ENCODE results near the gene DUSP15.
"Not testable (repeated sequence)": the region's sequence is repeated elsewhere in the genome, so short reads cannot be mapped to it uniquely, and the experiment has no call there.

Gene DUSP15

GRCh38 chr20:31837896-31838397 is 32.4 kb downstream of the DUSP15 start:
- DNase-seq = no peak

- no peak for DNase-seq
Observed at GRCh38 chr20:31836853-31837608, 33.3 kb downstream of the DUSP15 start.

DNA sequence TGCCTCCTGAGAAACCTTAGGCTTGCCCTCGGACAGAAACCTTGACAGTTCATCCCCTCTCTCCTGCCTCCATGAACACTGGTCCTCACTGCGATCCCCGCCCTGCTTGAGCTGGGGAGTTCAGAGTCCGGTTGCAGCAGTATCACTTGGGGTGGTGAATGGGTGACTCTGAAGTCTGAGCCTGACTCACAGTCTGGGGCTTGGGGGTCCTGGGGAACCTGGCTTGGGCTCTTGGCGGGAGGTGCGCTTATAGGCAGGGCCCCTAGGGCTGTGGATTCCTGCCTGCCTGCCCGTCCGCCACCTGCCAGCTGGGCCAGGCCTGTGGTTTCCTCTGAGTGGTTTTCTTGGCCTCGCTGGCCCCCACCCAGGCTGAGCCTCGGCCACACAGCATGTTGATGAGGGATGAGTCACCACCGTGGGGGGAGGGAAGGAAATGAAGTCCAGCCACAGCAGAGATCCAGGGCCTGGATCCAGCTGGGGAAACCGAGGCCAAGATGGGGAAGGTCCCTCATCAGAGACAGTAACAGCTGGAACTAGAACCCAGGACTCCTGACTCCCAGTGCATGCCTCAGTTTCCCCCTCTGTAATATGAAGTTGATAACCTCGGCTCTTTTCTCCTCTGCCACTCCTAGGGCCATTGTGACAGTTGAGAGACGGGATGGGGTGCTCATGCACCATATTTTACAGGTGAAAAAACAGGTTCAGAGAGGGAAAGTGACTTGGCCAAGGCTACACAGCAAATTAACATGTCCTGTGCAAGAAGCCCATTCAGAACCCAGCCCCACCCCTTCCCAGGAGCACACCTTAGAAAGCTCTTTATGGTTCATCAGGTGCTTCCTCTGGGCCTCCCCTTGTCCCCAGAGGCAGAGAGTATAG is 34.1 kb downstream of the DUSP15 start:
- no peak for DNase-seq

DNA sequence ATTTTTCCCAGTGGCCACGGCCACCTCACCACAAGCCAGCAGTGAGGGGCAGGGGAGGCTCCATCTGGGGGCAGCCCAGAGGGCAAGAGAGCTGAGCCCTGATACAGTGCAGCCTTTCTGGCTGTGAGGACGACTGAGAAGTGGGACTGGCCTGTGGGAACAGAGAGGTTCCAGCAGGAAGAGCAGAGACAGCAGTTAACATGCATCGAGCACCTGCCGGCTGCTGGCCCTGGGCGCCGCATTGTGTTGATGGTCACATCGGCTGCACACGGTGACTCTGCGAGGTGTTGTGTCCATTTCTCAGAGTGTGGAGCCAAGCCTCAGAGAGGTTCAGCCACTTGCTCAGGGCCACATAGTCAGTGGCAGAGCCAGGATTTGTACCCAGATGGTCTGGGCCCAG is 34.8 kb downstream of the DUSP15 start:
- DNase-seq = no peak

DNA sequence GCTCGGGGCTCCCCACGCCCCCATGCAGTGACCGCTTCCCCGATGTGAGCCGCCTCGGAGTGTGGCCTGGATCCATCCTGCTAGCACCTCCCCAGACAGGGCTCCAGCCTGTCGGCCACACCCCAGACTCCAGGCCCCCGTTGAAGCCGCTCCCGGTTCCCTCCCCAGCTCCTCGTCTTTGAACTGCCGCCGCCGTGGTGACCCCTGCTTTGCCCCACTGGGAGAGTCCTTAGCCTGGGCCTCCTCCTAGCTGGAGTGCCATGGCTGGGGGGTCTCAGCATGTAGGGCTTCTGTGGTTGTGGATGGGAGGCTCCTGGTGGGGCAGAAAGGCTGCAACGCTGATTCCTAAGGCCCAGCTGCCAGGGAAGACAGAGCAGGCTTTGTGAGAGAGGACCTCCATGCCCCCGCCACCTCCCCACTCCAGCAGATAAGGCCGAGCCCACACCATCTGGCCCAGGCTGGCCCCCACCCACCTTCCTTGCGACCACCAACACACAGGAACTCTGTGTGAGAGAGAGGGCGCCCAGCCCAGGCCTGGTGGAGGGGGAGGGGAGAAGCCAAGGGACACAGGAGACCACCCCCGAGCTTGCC is 36.3 kb downstream of the DUSP15 start:
- DNase-seq = no peak

DNA sequence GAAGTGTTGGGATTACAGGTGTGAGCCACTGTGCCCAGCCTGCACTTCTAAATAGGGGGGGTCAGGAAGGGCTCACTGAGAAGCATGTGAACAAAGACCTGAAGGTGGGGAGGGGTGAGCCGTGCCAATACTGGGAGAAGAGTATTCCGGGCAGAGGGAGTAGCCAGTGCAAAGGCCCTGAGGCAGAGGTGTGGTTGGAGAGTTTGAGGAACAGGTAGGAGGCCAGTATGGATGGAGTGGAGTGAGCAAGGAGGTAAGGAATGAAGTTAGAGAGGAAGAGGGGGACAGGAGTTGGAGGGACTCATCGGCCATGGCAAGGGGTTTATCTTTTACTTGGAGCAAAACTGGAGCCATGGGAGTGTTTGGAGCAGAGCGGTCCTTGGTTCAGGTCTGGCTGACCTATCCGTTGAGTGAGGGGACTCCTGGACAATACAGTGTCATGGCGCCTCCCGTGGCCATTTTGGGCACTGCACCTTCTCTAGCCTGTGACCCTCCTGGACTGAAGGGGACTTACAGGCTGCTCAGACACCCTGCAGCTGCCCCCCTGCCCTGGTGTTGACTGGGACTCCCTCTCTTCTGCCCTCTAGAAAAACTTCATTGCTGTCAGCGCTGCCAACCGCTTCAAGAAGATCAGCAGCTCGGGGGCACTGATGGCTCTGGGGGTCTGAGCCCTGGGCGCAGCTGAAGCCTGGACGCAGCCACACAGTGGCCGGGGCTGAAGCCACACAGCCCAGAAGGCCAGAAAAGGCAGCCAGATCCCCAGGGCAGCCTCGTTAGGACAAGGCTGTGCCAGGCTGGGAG is 37.0 kb downstream of the DUSP15 start:
- DNase-seq = peak; percentile 55

DNA sequence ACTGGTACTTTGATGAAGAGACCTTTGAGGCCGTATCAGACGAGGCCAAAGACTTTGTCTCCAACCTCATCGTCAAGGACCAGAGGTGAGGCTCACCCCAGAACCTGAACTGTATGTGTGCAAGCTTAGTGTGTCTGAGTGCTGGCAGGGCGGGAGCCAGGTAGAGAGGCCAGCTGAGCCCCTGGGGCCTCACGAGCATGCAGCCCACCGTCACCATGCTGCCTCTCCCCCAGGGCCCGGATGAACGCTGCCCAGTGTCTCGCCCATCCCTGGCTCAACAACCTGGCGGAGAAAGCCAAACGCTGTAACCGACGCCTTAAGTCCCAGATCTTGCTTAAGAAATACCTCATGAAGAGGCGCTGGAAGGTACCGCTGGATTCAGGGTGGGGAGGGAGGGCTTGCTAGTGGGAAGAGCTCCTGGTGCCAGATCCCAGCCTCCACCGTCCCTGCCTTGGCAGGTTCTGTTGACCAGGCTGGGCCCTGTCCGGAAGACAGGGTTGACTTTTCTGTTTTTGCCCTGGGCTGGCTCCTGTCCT is 38.5 kb downstream of the DUSP15 start:
- DNase-seq = no peak

GRCh38 chr20:31831211-31831610 is 39.1 kb downstream of the DUSP15 start:
- no peak for DNase-seq

DNA sequence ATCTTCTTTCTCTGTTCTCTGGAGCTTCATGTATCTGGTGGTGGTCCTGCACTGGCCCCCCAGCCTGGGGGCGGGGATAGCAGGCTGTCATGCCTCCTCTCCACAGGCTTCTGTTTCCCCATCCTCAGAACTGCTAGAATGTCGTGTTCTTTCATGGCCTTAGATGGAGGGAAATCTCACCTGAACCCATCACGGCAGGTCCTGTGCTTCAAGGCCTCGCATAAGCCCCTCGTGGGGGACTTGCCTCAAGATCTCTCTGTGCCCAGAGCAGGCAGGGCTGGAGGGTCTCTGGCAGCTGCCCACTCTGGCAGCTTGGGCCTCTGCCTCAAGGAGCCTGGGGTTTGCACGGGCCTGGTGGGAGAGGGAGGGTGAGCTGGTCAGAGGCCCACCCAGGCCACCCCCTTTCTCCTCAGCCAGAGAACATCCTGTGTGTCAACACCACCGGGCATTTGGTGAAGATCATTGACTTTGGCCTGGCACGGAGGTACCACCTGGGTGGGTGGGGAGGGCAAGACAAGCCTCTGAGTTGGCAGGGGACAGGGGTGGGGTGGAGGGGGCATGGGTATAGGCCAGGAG is 39.8 kb downstream of the DUSP15 start:
- DNase-seq = no peak

GRCh38 chr20:31829731-31830130 is 40.6 kb downstream of the DUSP15 start:
- DNase-seq = no peak

DNA sequence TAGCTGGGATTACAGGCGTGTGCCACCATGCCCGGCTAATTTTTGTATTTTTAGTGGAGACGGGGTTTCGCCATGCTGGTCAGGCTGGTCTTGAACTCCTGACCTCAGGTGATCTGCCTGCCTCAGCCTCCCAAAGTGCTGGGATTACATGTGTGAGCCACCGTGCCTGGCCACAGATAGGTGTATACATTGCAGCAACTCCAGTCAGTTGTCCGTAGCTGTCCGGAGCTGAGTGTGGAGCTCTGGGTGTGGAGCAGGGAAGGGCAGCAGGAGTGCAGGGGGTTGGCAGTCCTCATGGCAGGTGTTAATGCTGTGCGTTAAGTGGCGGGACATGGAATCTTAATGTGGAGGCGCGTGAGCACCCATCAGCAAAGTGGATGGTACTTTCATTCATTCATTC is 42.3 kb downstream of the DUSP15 start:
- DNase-seq = not testable (repeated sequence)

- DNase-seq = no peak
Observed at GRCh38 chr20:31827059-31827458, 43.3 kb downstream of the DUSP15 start.

DNA sequence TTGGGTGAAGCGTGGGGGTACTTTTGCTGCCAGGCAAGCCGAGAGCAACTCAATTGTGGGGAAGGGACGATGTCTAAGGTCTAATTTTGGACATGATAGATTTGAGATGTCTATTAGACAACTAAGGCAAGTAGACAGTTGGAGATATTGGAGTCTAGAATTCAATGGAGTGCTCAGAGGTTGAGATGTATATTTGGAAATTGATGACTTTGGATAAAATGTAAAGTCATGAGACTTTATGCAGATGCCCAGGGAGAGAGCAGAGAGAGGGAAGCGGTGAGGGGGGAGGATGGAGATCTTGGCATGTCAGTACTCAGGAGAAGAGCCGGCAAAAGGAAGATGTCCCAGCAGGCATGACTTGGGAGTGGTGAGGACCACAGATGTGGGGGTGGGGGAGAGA is 44.3 kb downstream of the DUSP15 start:
- no peak for DNase-seq

DNA sequence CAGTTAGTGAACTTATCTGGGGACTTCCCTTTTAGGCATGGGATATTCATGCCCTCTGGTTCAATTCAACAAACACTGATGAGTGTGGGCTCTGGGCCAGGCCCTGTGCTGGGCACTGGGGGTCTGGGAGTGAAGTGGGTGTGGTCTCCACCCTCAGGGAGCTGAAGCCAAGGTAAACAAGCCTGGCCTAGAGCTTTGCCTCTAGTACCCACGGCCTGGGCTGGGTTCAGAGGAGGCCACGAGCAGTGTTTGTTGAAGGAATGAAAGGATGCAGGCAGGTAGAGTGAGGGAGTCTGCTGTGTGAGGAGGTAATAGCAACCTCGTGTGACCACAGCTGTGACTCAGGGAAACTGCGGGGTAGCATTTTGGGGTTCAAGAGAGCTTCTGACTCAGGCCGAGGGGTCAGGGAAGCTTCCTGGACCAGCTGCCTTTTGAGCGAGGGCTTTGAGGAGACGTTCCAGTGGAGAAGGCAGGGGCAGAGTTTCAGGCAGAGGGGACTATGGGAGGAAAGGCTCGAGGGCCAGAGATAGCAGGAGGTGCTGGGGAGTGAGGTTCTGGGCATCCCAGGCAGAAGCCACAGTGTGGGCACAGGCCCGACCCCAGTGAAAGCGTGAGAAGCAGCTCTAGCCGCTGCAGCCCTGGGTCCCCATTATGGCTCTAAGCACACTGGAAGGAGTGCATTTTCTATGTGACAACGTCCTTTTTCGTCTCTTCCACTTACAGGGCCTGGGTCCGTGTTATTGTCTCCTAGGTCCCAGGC is 45.6 kb downstream of the DUSP15 start:
- DNase-seq = no peak

DNA sequence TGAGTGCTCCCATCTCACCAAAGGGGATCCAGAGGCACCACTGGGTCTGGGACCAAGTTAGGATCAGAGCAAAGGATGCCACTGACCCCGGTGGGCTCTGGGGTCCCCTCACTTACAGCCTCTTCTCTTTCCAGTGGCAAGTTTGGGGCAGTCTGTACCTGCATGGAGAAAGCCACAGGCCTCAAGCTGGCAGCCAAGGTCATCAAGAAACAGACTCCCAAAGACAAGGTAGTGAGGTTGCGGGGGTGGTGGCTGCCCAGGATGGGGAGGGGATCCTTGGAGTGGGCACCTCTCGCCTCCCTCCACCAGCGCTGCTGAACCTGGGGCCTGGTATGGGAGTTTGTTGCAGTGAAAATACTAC is 46.2 kb downstream of the DUSP15 start:
- DNase-seq = no peak

DNA sequence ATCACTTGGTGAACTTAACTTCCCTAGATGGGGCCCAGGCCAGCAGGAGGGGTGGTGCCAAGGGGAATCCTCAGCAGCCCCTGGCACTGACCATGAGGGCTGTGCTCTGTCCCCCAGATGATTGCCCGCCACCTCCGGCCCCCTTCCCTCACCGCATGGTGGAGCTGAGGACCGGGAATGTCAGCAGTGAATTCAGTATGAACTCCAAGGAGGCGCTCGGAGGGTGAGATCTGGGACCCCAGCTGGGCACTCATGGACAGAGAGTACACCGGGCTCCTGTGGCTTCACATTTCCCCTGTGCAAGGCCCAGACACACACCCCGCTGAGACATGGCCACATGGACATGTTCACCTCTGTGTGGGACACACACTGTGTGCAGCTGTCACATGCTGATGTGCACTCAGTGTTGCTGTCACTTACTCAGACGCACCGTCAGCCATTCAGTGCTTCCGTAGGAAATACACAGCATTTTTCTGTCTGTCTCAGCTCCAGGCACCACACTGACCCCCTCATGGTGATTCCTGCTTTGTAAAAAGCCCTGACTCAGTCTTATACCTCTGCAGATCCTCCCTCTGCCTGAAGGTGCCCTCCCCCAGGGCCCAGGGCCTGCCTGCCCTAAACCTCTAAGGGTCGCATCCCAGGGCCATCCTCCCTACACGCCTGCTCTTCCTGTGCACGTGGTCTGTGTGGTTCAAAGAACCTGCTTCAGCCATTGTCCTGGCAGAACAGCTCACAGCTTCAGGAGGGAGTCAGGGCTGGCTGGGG is 46.8 kb downstream of the DUSP15 start:
- no peak for DNase-seq

DNA sequence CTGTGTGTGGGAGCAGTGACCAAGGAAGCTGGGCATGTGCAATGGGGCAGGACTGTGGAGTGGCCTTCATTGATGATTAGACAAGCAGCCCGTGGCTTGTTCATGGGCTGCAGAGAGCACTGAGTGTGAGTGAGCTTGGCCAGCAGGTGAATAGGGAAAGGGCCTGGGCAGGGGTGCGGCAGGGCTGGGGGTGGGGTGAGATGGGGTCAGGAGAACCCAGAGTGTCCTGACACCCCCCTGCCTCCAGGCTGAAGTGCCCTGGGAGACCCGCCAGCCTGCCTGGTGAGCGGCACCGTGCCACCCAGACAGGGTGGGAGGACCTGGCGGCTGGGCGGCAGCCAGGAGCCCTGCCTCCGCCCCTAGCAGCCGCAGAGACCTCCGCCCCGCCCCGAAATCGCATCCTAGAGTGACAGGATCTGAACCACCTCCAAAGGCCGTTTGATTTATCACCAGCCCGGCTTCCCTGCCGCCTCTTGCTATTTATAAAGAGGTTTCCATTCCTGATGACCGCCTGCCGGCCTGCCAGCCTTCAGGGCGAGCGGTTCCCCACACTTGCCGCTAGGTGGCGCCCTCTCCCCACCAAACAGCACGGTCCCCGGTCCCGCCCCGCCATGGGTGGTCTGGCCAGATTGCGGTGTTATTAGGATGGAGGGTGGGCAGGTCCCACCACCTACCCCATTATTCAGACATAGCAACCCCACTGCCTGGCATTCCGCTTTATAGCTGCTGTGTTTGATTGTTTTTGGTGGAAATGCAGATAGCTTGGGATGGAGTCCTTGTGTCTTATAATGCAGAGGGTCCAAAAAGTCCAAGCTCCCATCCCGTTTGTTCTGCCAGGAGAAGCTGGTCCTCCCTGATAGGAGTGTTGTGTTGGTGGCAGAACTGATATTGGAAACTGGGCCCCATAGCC is 47.7 kb downstream of the DUSP15 start:
- peak; percentile 73 for DNase-seq

GRCh38 chr20:31821427-31821826 is 48.9 kb downstream of the DUSP15 start:
- no peak for DNase-seq

GRCh38 chr20:31820228-31820627 is 50.1 kb downstream of the DUSP15 start:
- DNase-seq = no peak

Measured in activated naive CD4-positive, alpha-beta T cell treated with anti-CD3 and anti-CD28 coated beads, Interleukin-2, amount 50 U/mL, for 16 hours (primary cell).